GM18907 (cell line): Measurements from ENCODE around the gene RNF157.
A peak's percentile ranks its signal among the peaks of the same experiment; 100 is the strongest.

Experiments used
- ATAC-seq: cut with Tn5 transposase; IDR thresholded peaks from one replicate; pipeline ENCODE4 v1.9.1; 2021; ENCODE audit warnings: mild to moderate bottlenecking, moderate library complexity; ENCODE audit not compliant: unreplicated experiment

RNF157 gene

DNA sequence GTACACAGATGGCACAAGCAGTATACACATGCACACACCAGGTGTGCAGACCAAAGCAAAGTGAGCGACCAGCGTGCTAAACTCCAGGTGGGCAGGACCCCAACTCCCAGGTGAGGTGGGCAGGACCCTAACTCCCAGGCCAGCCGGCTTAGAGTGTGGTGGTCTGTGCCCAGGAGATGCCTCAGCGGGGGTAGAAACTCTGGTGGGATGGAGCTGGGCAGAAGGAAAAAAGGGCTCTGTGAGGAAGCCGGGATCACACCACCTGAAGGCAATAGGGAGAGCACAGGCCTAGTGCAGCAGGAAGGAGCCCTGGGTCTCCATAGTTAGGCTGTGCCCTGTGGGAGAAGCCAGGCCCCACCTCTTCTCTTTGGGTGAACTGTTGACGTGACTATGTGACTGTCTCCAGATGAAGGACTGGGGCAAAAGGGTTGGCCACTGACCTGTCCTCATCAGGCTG, 97.7 kb downstream of the RNF157 start:
- ATAC-seq = no peak

DNA sequence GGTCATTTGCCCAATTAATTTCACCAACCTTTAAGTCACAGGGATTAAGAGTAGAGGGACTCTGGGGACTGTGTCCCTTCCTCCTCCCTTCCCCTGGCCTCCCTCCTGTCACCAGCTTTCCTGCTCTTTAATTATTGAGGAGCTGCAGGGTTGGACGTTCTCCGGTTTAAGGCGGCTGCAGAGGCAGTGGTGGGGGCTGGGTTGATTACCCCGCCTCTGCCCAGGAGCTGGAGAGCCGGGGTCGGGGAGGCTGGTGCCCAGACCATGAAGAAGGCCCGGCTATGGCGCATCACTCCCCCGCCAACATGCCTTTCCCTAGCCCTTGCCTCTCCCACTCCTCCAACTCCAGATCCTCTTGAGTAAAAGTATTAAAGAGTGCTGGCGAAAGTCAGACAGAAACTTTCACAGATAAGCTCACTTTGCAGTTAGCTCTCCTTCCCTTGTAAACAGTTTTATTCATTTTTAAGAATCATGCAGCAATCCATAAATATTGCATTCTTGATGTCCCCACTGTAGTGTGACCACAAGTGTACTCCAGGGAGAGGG, 98.2 kb downstream of the RNF157 start:
- no peak for ATAC-seq

DNA sequence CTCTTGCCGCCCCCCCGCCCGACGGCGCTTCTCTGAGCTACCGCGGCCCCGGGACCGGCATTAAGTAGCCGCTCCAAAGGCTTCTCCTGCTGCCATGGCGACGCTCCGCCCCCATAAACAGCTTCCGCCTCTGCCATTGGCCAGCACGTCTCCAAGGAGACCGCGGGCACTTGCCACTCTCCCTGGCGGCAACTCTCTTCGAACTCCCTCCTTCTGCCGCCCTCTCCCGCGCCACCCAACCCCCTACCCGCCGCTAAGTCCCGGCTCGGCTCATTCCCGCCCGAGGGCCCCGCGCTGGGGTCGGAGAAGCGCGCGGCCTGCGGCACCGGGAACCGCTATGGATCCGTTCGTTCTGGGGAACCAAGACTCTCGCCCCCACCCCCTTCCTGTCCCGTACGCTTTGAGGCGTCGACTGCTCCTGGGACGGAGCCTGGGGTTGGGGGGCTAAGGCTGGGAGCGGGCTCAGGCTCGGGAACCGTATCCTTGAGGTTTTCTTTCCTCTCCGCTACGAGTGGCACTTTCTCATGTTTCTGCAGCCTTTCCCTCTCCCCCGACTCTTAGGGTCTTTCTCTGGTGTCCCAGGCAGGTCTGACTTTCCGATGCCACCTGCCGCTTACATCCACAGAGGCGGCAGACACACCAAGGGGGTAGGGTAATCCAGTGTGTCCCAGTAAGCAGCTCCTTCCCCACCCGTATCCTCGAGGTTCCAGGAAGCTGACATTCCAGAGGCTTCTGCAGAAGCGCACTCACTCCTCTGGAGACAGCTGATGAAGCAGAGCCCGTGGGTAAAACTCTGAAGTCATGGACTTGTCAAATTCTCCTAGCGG, 98.9 kb downstream of the RNF157 start, which contains the start of gene FOXJ1:
FOXJ1 (minus strand) TSS at position 34 of the 827 bp plus-strand sequence. CDS start 850 bp downstream, outside the sequence.
- ATAC-seq = peak; percentile 70

DNA sequence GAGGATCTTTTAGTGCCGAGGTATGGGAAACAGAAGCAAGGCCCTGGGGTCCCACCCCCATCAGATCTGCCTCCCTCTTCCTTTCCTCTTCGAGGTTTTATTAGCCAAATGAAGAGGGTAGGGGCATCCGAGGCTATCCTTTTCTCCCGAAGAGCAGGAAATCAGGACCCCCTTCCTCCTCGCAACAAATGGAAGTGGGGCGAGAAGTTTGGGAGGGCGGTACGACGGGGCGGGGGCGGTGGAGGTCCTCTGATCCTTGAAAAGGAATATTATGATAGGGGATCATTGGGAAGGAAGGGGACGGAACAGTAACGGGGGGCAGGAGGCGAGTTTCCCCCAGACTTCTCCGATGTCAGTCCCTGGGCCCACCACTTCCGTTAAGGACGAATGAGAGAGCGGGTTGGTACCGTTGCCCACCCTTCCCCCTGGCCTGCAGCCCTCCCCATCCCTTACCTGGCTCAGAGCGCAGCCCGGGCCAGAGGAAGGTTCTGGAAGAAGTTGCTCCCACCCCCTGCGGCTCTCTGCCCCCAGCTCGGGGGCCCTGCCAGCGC, 99.6 kb downstream of the RNF157 start:
- no peak for ATAC-seq

DNA sequence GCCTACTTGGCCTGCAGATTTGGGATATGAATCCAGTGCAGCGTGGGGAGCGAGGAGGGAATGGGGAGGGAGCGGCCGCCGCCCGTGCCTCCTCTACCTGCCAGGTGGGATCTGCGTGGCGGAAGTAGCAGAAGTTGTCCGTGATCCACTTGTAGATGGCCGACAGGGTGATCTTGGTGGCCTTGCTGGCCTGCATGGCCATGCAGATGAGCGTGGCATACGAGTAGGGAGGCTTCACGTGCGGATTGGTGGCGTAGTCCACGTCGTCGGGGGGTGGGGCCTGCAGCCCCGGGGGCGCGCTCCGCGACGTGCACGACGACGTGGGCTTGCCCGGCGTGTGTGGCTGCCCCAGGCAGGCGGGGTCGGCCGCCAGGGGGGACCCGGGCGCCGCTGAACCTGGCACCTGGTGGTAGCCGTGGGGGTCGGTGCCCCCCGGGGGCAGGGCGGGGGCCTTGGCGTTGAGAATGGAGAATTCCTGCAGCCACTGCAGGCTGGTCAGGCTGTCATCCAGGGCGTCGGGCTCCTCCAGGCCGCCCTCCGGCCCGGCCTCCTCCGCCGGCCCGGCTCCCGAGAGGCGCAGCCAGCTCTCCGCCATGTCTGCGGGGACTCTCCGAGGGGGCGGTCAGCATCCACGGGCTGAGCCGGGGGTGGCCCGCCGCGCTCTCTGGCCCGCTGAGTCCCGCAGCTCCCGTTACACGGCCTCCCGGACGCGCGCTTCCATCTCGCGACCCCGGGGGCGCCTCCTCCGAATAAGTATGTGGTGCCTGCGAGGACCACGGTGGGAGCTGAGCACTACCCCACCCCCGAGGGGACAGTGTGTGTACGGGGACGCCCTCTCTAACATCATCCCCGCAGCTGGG, 100.3 kb downstream of the RNF157 start:
- ATAC-seq = no peak

DNA sequence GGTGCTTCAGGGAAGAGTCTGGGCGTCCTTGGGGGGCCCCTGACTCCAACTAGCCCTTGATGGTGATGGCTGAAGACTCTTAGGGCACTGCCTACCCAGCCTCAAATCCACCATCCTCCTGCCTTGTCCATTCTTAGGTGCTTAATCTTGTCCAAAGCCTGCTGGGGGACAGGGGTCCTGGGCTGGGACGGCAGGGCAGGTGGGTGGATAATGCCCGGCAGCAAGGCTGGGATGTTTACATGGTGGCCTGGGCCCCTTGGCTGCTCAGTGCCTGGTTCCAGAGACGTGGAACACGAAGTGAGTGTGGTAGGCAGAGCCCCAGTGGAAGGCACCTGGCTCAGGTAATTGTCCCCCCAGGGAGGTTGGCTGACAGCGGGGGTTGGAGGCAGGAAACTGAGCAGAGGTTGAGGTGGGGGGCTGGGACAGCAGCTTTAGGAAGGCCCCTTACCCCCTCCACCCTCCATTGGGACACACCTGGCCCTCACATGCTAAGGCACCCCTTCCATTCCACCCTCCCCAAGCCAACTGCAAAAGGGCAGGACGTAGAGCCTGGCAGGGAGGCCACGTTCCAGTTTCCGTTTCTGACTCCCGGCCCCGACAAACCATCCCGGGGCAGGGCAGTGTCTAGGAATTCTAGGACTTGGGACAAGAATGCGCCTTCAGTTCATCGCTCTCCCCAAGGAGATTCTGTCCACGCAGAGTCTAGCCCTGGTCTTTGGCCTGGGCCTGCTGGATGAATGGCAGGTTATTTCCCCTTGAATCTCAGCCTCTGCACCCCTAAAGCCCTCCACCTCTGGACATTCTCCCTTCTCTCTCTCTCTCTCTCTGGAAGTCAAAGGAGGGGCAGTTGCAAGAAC, 101.2 kb downstream of the RNF157 start:
- ATAC-seq = no peak

DNA sequence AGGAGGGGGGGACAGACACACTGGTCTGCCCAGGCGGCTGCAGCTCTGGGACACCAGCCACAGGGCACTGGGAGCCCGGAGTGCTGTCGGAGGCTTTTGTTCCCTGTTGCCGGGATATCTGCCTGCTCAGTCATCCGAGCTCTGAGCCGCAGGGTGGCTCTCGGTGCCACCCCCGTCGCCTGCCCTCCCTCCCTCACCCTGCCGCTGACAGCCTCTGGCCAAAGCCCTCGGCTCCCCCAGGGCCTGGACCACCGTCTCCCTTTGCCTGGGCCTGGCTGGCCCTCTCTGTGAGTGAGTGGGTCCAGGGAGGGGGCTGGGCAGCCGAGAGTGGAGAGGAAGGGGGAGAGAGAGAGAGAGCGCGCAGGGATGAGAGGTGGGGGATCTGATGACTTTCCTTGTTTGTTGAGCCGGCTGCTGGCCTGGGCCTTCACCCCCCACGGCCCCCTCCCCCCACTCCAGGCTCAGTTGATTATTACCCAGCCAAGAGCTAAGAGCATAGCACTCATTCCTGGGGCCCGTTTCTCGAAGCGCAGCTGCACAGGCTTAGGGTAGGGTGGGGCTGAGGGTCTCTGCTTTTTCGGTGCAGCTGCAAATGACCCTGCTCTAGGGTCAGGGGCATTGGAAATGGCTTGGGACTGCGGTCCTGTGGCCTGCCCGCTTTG, 101.9 kb downstream of the RNF157 start:
- no peak for ATAC-seq

DNA sequence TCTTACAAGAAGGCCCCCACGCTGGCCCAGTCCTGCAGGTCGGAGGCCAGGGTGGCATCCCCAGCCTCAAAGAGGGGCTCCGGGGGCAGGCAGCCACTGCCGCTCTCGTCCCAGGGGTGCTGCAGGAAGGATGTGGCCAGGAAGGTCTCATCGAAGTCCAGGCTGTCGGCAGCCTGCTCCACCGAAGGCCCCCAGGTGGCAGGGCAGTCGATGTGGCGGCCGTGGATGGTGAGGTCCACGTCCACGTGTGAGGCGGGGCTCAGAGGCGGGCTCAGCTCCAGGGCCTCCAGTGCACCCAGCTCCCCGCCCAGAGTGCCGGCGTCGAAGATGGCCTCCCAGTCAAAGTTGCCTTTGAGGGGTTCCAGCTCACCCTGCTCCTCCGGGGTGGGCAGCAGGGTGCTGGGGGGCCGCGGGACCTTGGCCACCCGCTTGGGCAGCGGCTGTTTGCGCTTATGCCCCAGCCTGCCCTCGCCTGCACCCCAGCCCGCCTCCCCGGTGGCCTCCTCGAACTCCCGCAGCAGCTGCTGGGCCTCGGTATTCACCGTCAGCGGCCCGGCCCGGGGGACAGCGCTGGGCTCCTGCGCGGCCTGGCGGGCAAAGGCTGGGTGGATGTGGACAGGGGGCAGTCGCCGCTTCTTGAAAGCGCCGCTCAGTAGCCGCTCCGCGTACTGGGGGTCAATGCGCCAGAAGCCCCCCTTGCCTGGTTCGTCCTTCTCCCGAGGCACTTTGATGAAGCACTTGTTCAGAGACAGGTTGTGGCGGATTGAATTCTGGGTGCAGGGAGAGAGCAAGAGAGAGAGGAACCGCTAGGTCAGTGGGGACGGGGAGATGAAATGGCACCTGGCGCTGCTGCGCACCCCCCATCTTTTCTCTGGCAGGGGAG, 102.7 kb downstream of the RNF157 start:
- ATAC-seq = no peak

DNA sequence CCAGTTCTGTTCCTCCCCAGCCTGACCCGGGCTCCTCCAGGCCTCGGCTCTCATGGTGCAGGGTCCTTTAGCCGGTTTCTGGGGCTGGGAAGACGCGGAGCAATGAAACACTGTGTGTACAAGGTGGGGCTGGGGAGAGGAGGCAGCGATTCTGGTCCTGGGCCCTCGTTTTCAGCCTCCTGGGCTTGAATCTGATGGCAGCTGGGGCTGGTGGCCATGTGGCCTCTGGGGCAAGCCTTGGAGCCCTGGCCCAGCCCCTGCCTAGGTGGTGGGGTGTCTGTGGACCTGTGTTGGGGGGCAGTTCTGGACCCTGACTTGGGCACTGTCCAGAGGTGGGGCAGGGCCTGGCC, 103.3 kb downstream of the RNF157 start:
- no peak for ATAC-seq

DNA sequence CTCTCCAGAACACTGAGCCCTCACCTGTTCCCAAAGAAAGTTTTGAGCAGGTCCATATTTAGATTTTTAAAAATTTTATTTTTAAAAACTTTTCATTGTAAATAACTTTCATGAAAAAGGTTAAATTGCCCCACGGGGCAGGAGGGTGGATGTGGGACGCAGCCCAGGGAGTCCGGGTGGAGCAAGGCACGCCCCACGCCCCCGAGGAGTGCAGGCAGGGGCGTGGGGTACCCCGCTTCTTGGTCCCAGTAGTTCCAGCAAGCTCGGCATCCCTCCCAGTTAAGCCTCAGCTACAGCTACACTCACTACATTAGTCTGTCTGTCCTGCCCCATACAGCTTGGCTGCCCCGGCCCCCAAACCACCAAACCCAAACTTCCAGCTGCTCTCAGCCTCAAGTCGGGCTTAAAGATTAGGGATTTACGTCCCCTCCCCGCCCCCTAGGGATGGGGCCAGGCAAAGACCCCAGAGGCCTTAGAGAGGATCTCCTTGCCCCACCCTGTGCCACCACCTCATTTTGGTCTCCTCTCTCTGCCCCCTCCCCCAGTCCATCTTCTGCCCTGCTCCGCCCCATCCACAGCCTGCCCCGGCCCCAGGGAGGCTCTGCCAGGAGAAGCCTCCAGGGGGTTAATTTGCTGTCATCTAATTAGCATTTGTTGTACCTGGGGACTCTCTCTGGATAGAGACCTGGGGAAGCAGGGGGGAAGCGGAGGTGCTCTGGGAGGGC, 103.9 kb downstream of the RNF157 start:
- no peak for ATAC-seq

DNA sequence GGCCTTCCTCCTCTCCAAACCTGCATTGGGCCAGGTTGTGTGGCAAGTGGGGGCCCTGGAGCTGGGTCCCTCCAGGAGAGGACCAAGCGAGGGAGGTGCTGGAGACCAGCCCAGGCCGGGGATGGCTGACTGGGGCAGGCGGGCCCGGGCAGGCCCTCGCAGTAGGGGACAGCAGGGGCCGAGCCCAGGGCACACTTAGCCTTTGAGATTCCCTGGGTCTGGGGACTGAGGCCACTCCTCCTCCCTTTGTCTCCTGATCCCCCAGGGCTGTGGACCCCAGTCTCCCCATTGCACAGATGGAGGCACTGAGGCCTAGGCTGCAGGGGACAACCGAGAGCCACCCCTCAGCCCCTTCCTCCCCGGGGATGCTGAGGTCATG, 104.5 kb downstream of the RNF157 start:
- ATAC-seq = no peak

DNA sequence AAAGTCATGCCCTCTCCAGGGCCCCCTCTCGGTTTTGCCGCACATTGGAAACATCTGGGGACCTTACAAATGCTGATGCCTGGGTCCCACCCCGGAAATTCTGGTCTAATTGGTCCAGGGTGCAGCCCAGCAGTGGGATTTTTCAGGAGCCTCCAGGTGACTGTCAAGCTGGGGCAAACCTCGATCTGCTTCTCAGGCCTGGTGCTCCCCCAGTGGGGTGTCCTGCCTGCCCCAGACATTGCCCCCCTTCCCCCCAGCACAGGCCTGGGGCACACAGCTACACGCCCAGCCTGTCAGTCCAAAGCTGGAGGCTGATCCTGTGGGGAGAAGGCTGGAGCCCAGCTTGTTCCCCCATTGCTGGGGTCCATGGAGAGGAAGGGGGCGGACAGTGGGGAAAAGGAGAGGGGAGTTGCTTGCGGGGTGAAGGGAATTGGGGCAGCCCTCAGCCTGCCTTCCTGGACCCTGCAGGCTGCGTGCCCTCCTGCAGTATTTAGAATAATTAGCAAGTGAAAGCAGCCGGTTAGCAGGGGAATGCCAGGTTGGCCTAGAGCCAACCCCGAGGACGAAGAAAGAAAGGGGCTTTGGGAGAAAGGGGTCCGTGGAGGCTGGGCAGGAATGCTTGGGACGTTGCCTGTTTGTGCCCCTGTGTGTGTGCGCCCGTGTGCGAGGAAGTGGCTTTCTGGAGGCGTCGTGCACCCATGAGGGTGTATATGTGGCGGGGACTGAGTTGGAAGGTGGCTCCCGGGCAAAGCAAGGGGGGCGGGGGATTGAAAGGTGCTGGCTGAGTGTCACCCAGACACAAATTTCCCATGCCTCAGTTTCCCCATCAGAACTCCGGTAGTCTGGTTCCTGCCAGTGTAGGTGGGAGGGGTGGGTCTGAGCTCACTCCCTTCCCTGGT, 105.1 kb downstream of the RNF157 start:
- ATAC-seq = no peak

DNA sequence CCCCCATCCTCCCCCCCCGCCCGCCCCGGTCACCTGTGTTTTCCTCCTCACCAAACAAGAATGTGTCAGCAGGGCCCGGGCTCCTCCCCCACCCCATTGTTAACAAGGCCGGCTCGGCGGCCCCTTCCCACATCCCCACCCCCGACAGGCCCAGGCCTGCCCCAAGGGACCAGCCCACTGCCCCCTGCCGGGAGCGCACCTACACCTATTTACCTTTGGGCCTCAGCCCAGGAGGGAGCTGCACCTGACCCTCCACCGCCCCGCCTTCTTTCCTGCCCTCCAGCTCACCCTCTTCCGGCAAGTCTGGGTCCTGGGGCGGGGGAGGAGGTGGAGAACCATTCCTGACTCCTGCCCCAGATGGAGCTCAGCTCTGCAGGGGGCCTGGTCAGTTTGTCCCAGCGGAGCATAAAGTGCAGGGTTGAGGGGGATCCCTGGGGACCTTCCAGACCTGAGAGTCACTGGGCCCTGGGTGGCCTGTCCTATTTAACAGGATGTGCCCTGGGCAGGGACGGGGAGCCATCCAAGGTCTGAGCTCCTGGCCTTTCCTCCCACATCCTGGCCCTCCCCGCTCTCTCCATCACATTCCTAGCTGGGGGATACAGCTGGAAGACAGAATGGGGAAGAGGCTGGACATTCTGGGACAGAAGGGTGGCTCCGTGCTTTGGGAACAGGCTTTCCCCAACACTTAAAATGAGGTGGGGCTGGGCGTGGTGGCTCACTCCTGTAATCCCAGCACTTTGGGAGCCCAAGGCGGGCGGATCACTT, 107.5 kb downstream of the RNF157 start:
- no peak for ATAC-seq

DNA sequence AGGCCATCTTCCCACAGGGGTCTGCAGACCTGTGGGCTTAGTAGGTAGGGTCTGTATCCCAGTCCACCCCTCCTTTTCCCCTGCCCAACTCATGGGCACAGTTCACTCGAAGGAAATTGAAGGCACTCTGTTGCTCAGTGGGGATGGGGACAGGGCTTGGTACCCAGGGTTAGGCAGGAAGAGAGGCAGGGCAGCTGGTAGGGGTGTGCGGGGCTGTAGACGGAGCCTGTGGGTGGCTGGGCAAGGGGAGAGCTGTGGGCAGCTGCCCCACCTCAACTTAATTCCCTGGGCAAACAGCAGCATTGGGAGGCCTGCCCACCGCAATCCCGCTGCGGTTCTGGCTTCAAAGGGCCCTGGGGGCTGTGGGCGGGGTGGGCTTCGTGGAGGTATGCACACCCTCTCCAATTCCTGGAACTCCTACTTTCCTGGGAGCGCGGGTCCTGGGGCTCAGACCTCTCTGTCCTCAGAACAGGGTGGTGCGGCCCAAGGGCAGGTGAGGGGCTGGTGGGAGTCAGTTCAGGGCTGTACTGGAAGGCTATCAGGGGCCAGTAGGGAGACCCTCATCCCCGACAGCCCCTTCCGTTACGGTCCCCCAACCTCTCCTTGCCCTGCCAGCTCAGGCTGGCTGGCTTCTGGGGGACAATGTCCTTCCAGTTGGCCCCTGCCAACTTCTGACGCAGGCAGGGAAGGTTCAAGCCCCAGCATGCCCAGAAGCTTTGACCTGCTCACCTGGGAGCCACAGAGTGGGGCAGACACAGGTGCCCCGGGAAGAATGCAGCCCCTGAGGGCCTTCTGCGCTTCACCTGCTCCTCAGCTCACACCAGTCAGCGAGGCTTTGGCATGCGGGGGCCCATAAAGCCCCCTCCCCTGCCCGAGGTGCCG, 108.4 kb downstream of the RNF157 start:
- no peak for ATAC-seq

DNA sequence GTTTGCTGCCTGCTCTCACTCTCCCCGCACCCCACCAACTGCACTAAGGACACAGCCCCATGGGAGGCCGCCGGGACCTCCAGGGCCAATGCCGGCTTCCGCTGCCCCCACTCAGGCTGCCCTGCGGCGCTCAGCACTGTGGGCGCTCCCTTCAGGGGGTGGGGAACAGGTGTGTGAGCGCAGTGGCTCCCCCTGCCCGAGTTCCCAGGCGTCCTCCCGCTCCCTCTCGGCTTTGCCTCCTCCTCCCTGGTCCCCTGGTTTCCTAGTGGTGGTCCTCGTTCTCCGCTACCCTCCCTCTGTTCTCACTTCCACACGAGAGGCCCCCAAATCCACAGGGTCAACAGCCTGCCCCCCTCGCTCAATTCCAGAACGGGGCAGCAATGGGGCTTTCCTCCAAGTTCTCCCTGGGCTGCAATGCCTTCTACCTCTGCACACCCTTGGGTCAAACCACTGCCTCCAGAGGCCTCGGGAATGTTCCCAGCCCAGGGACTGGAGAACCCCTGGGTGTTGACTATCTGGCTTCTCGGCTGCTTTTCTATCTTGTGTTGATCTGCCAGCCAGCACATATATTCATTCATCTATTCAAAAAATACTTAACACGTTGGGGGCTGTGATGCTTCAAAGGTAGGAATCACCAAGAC, 109.1 kb downstream of the RNF157 start:
- ATAC-seq = no peak
